Esophagus muscularis mucosa (tissue), 4 donors: ENCODE results near the gene MIA3. TPM values are rescaled to one million over a fixed set of nuclear protein-coding genes. Genes with fewer than 3 reads are reported as not detected.

ENCODE experiments used
- DNase-seq: peaks from one replicate; pipeline ENCODE4 v3.0.0-alpha.2; 2017; ENCODE audit errors: extremely low spot score
- H3K27ac ChIP-seq, 4 donors: fragments of 200-600 bp; sonication (generic); replicated peaks in 1 of 4; 1 replicate in 3 of 4; 2 replicates in 1 of 4; pipeline ENCODE4 v1.5.1; 2016 to 2019; ENCODE audit warnings: mild to moderate bottlenecking in 1 of 4
- H3K27me3 ChIP-seq, 4 donors: fragments of 200-600 bp; sonication (generic); one replicate each; pipeline versions ENCODE4 v1.5.1 to v1.6.0; 2016 to 2019
- H3K36me3 ChIP-seq, 4 donors: fragments of 200-600 bp; sonication (generic); one replicate each; pipeline ENCODE4 v1.5.1; 2016 to 2019
- H3K4me1 ChIP-seq, 4 donors: fragments of 200-600 bp; sonication (generic); one replicate each; pipeline ENCODE4 v1.5.1; 2016 to 2019
- H3K4me3 ChIP-seq, 4 donors: fragments of 200-600 bp; sonication (generic); 1 replicate in 2 of 4; 2 replicates in 2 of 4; pipeline ENCODE4 v1.5.1; 2016 to 2019; ENCODE audit warnings: mild to moderate bottlenecking in 4 of 4, moderate library complexity in 1 of 4
- H3K9me3 ChIP-seq, 4 donors: fragments of 200-600 bp; sonication (generic); 1 replicate in 3 of 4; 2 replicates in 1 of 4; pipeline ENCODE4 v1.5.1; 2016 to 2019
- CTCF ChIP-seq, 3 experiments: fragments of 200-600 bp in 2 of 3; fragments of 450-650 bp in 1 of 3; sonication (generic) in 2 of 3; IDR thresholded peaks; one replicate each; pipeline ENCODE4 v1.5.1; 2017 to 2019; ENCODE audit warnings: antibody characterized with exemption in 3 of 3, mild to moderate bottlenecking in 2 of 3, moderate library complexity in 1 of 3
- EP300 ChIP-seq: sonication (generic); formaldehyde crosslinking; IDR thresholded peaks from one replicate; pipeline ENCODE4 v1.6.1; 2017; ENCODE audit warnings: antibody characterized with exemption
- POLR2A ChIP-seq: fragments of 450-650 bp; IDR thresholded peaks from one replicate; pipeline ENCODE4 v1.6.1; 2017; ENCODE audit warnings: antibody characterized with exemption, moderate library complexity, mild to moderate bottlenecking, low read depth
- POLR2AphosphoS5 ChIP-seq, 2 donors: sonication (generic); formaldehyde crosslinking; IDR thresholded peaks; one replicate each; pipeline ENCODE4 v1.6.1; 2017; ENCODE audit warnings: antibody characterized with exemption in 2 of 2
- WGBS: methylation state at CpG from one replicate; pipeline ENCODE4 v1.1.5; 2018; 5-methylcytosine and 5-hydroxymethylcytosine counted together
- intact Hi-C: fragments of 100-400 bp; cut with DNase I; formaldehyde crosslinking; loops from one replicate; pipeline ENCODE4 v1.15.1; 2023
- total RNA-seq, 4 donors: library from RNA; depleted of rRNA; stranded (reverse); fragments of >200 nt; gene quantifications; one replicate each; pipeline versions ENCODE4 v1.1.0 to v1.2.1, GENCODE V29; 2016

The MIA3 gene
- total RNA-seq, 4 donors from 2014 or later = 36.1 to 53.0 (median 49.0) TPM

GRCh38 chr1:222583079-222583478, 34.8 kb upstream of the MIA3 start:
- WGBS = 74% methylated on average over 5 of the region's 5 CpGs
- no peak for DNase-seq
- intact Hi-C loops = no loop called here
- H3K9me3 ChIP-seq = no peaks in the 10 kb centered on the region
- TF ChIP-seq POLR2AphosphoS5 (IDR thresholded peaks at IDR 0.05) (no peak), POLR2A (no peak), EP300 (no peak), CTCF (IDR thresholded peaks at IDR 0.05) (no peak)
- H3K4me1 ChIP-seq = peaks cover 0 to 8% (median 2%) of the 10 kb centered on the region in 4 donors
- H3K27ac ChIP-seq = no peak overlapping the region
- H3K27me3 ChIP-seq = no peaks in the 10 kb centered on the region
- H3K4me3 ChIP-seq = no peak overlapping the region
- H3K36me3 ChIP-seq = peaks cover 0 to 52% (median 18%) of the 10 kb centered on the region in 4 donors

GRCh38 chr1:222586842-222587241, 31.1 kb upstream of the MIA3 start:
- intact Hi-C loops = no loop called here
- TF ChIP-seq POLR2A (no peak), CTCF (IDR thresholded peaks at IDR 0.05) (no peak), EP300 (no peak), POLR2AphosphoS5 (IDR thresholded peaks at IDR 0.05) (no peak)
- peaks cover 15 to 26% (median 21%) of the 10 kb centered on the region in 4 donors for H3K4me1 ChIP-seq
- H3K27me3 ChIP-seq = no peaks in the 10 kb centered on the region
- WGBS = 94% methylated on average over 2 of the region's 2 CpGs
- H3K9me3 ChIP-seq = no peaks in the 10 kb centered on the region
- no peak overlapping the region for H3K4me3 ChIP-seq
- no peak for DNase-seq
- peaks cover 0 to 43% (median 18%) of the 10 kb centered on the region in 4 donors for H3K36me3 ChIP-seq
- no peak overlapping the region for H3K27ac ChIP-seq

- no peak for TF ChIP-seq CTCF (IDR thresholded peaks at IDR 0.05)
- TF ChIP-seq POLR2A = no peak
- TF ChIP-seq POLR2AphosphoS5 (IDR thresholded peaks at IDR 0.05) = no peak
- intact Hi-C loops = no loop called here
Observed at GRCh38 chr1:222588135-222588534, 29.8 kb upstream of the MIA3 start.

GRCh38 chr1:222589462-222590302, 28.2 kb upstream of the MIA3 start, which contains the start of gene TAF1A:
Gene TAF1A (minus strand): TSS chr1:222589933.
- WGBS = under 1% methylated on average over 35 of the region's 41 CpGs
- peak within 1 kb of the TSS; percentile 61 to 74 (median 66) for H3K4me3 ChIP-seq
- peaks cover 0 to 23% (median 4%) of the 10 kb centered on the region in 4 donors for H3K36me3 ChIP-seq
- H3K9me3 ChIP-seq = no peaks in the 10 kb centered on the region
- H3K27me3 ChIP-seq = no peaks in the 10 kb centered on the region
- TF ChIP-seq CTCF (IDR thresholded peaks at IDR 0.05) (peak in 1 of 3 experiments; percentile 5), POLR2A (no peak), POLR2AphosphoS5 (IDR thresholded peaks at IDR 0.05) (peak; percentile 66 to 74), EP300 (no peak)
- DNase-seq = peak; percentile 96
- H3K27ac ChIP-seq = peak within 1 kb of the TSS; percentile 74 to 84 (median 80)
- peaks cover 15 to 26% (median 21%) of the 10 kb centered on the region in 4 donors for H3K4me1 ChIP-seq
- intact Hi-C loops = loop anchor here (5.0 kb wide), 1 partner anchor 48 kb away; no protein-coding TSS in a partner anchor

More at GRCh38 chr1:222588135-222588534, 29.8 kb upstream of the MIA3 start:
- Histone ChIP-seq H3K9me3 (no peaks in the 10 kb centered on the region), H3K4me1 (peaks cover 15 to 26% (median 21%) of the 10 kb centered on the region in 4 donors), H3K27ac (no peak overlapping the region), H3K36me3 (peaks cover 0 to 33% (median 10%) of the 10 kb centered on the region in 4 donors), H3K4me3 (no peak overlapping the region), H3K27me3 (no peaks in the 10 kb centered on the region)
- DNase-seq = no peak
- WGBS = 64% methylated on average over 1 of the region's 1 CpG
